HG03460 (cell line): ENCODE data around the gene LGALS7.
"Not testable (repeated sequence)": the region's sequence is repeated elsewhere in the genome, so short reads cannot be mapped to it uniquely, and the experiment has no call there.

Source experiments
- ATAC-seq: cut with Tn5 transposase; IDR thresholded peaks from one replicate; pipeline ENCODE4 v1.9.1; 2021; ENCODE audit not compliant: unreplicated experiment

Gene LGALS7

GRCh38 chr19:38774181-38774950, 1.0 kb upstream of the LGALS7 start:
- ATAC-seq = no peak

- not testable (repeated sequence) for ATAC-seq
Measured at GRCh38 chr19:38771569-38771968, 1.7 kb downstream of the LGALS7 start.

GRCh38 chr19:38770949-38771275, 2.4 kb downstream of the LGALS7 start:
- ATAC-seq = peak; percentile 55

GRCh38 chr19:38770228-38770948, 2.9 kb downstream of the LGALS7 start:
- ATAC-seq = peak; percentile 23

- peak; percentile 56 for ATAC-seq
Measured at GRCh38 chr19:38769635-38770211, 3.6 kb downstream of the LGALS7 start.

GRCh38 chr19:38766276-38767047, 6.9 kb downstream of the LGALS7 start:
- no peak for ATAC-seq

GRCh38 chr19:38765214-38765613, 8.1 kb downstream of the LGALS7 start:
- no peak for ATAC-seq

- ATAC-seq = no peak
Measured at GRCh38 chr19:38763795-38764220, 9.5 kb downstream of the LGALS7 start.

- not testable (repeated sequence) for ATAC-seq
Measured at GRCh38 chr19:38761884-38762389, 11.4 kb downstream of the LGALS7 start.

GRCh38 chr19:38760805-38761517, 12.4 kb downstream of the LGALS7 start:
- ATAC-seq = not testable (repeated sequence)

GRCh38 chr19:38759590-38760003, 13.7 kb downstream of the LGALS7 start:
- no peak for ATAC-seq

- ATAC-seq = not testable (repeated sequence)
Measured at GRCh38 chr19:38754196-38754595, 19.1 kb downstream of the LGALS7 start.

GRCh38 chr19:38753783-38754182, 19.5 kb downstream of the LGALS7 start:
- ATAC-seq = not testable (repeated sequence)

- no peak for ATAC-seq
Measured at GRCh38 chr19:38745316-38745715, 28.0 kb downstream of the LGALS7 start.

- no peak for ATAC-seq
Measured at GRCh38 chr19:38744874-38745273, 28.4 kb downstream of the LGALS7 start.

- ATAC-seq = no peak
Measured at GRCh38 chr19:38744298-38744681, 29.0 kb downstream of the LGALS7 start, which contains the start of gene CAPN12. Gene CAPN12, minus strand, starts transcription at chr19:38744474. Its CDS starts 309 bp downstream, at chr19:38744165.

- no peak for ATAC-seq
Measured at GRCh38 chr19:38743394-38744297, 29.7 kb downstream of the LGALS7 start.

- no peak for ATAC-seq
Measured at GRCh38 chr19:38742906-38743305, 30.4 kb downstream of the LGALS7 start.

GRCh38 chr19:38742296-38742695, 31.0 kb downstream of the LGALS7 start:
- ATAC-seq = no peak
